GM23248 (cell line): ENCODE data around the gene ENO4. TPM values are rescaled to one million over a fixed set of nuclear protein-coding genes. Genes with fewer than 3 reads are reported as not detected.

ENCODE experiments used
- DNase-seq: peaks from one replicate; pipeline ENCODE4 v3.0.0-alpha.2; 2015
- H2AFZ ChIP-seq: fragments of 200-600 bp; sonication (generic); 2 replicates; pipeline ENCODE4 v1.6.1; 2016; ENCODE audit warnings: antibody characterized with exemption
- H3F3A ChIP-seq: fragments of 200-600 bp; sonication (generic); 2 replicates; pipeline ENCODE4 v1.6.1; 2016; ENCODE audit warnings: mild to moderate bottlenecking, antibody characterized with exemption, mixed run types; ENCODE audit not compliant: insufficient read depth
- H3K27ac ChIP-seq: fragments of 200-600 bp; sonication (generic); 2 replicates; pipeline ENCODE4 v1.5.1; 2016; ENCODE audit warnings: mild to moderate bottlenecking
- H3K27me3 ChIP-seq: fragments of 200-600 bp; sonication (generic); replicated peaks from 2 replicates; pipeline ENCODE4 v1.6.1; 2016; ENCODE audit warnings: mild to moderate bottlenecking; ENCODE audit not compliant: insufficient read depth
- H3K36me3 ChIP-seq: fragments of 200-600 bp; sonication (generic); 2 replicates; pipeline ENCODE4 v1.6.1; 2016; ENCODE audit warnings: low read depth, mild to moderate bottlenecking
- H3K4me1 ChIP-seq: fragments of 200-600 bp; sonication (generic); 2 replicates; pipeline ENCODE4 v1.6.1; 2016; ENCODE audit warnings: mild to moderate bottlenecking; ENCODE audit not compliant: insufficient read depth
- H3K4me2 ChIP-seq: fragments of 200-600 bp; sonication (generic); one replicate; pipeline ENCODE4 v1.6.1; 2016; ENCODE audit warnings: mild to moderate bottlenecking; ENCODE audit not compliant: unreplicated experiment
- H3K4me3 ChIP-seq: fragments of 200-600 bp; sonication (generic); 2 replicates; pipeline ENCODE4 v1.5.1; 2016; ENCODE audit warnings: mild to moderate bottlenecking
- H3K79me2 ChIP-seq: fragments of 200-600 bp; sonication (generic); 2 replicates; pipeline ENCODE4 v1.6.1; 2016; ENCODE audit warnings: mild to moderate bottlenecking; ENCODE audit not compliant: insufficient read depth
- H3K9ac ChIP-seq: fragments of 200-600 bp; sonication (generic); 2 replicates; pipeline ENCODE4 v1.6.1; 2016; ENCODE audit warnings: mild to moderate bottlenecking
- H3K9me2 ChIP-seq: fragments of 200-600 bp; sonication (generic); 2 replicates; pipeline ENCODE4 v1.6.1; 2016; ENCODE audit warnings: mixed run types, mild to moderate bottlenecking, moderate library complexity; ENCODE audit not compliant: insufficient read depth
- H3K9me3 ChIP-seq: fragments of 200-600 bp; sonication (generic); one replicate; pipeline ENCODE4 v1.6.1; 2017; ENCODE audit warnings: low read depth
- H4K20me1 ChIP-seq: fragments of 200-600 bp; sonication (generic); 2 replicates; pipeline ENCODE4 v1.6.0; 2016; ENCODE audit not compliant: insufficient read depth
- EZH2 ChIP-seq: fragments of 200-600 bp; sonication (generic); IDR thresholded peaks from 2 replicates; pipeline ENCODE4 v1.6.1; 2018; ENCODE audit warnings: antibody characterized with exemption, mild to moderate bottlenecking; ENCODE audit not compliant: insufficient read depth, poor library complexity, severe bottlenecking
- EZH2phosphoT487 ChIP-seq: fragments of 200-600 bp; sonication (generic); IDR thresholded peaks from 2 replicates; pipeline ENCODE4 v1.6.1; 2018; ENCODE audit warnings: antibody characterized with exemption, moderate library complexity, mild to moderate bottlenecking, low read depth; ENCODE audit not compliant: insufficient read depth
- WGBS, 2 experiments: methylation state at CpG; one replicate each; pipeline ENCODE4 v1.1.6; 2015 to 2017; ENCODE audit warnings: low lambda C conversion rate in 2 of 2, low coverage in 1 of 2; ENCODE audit errors: missing lambda C conversion rate in 2 of 2; 5-methylcytosine and 5-hydroxymethylcytosine counted together
- in situ Hi-C: fragments of 300-500 bp; cut with MboI; formaldehyde crosslinking; loops from 2 replicates; pipeline ENCODE4 v1.15.0; 2020
- polyA plus RNA-seq: library from polyadenylated mRNA; unstranded; fragments of >200 nt; fragmentation: Nextera tagmentation; extraction: Ambion mirVana; gene quantifications from 2 replicates; pipeline ENCODE4 v1.2.1, GENCODE V29; 2016
- total RNA-seq: library from RNA; depleted of rRNA; stranded (reverse); fragments of >200 nt; shearing (Covaris generic); gene quantifications from 2 replicates; pipeline ENCODE4 v1.2.3, GENCODE V29; 2014

ENO4 gene
- total and polyA plus RNA-seq, 2 experiments from 2014 or later: 0.11 to 0.35 TPM

DNA sequence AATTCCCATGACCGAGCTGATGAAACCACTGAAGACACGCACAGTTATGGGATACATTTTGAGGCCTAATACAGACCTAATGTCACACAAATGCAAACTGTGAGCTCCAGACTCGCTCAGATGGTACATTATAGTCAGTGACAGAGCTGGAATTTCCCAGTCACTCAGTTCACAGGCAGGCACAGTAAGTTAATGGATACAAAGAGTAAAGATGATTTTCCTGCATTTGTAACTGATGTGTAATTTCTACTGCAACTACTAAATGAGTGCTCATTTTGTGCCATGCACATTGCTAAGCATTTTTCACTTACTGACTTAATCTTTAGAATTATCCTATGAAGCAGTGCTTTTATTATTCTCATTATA is 56.5 kb downstream of the ENO4 start:
- no peaks in the 10 kb centered on the region for H3K4me1 ChIP-seq
- no peaks in the 10 kb centered on the region for H4K20me1 ChIP-seq
- 95% methylated on average over 3 of the region's 3 CpGs for WGBS, 2 experiments
- H3K9me2 ChIP-seq: no peaks in the 10 kb centered on the region
- no peaks in the 10 kb centered on the region for H3K27me3 ChIP-seq
- no peak for TF ChIP-seq EZH2phosphoT487
- TF ChIP-seq EZH2: no peak
- no peaks in the 10 kb centered on the region for H3K36me3 ChIP-seq
- in situ Hi-C loops: no loop called here
- H3K9ac ChIP-seq: no peak overlapping the region
- no peaks in the 10 kb centered on the region for H3F3A ChIP-seq
- H3K4me2 ChIP-seq: no peak overlapping the region
- H2AFZ ChIP-seq: no peak overlapping the region
- H3K27ac ChIP-seq: no peak overlapping the region
- H3K79me2 ChIP-seq: no peaks in the 10 kb centered on the region
- no peak for DNase-seq
- H3K4me3 ChIP-seq: no peak overlapping the region
- H3K9me3 ChIP-seq: no peaks in the 10 kb centered on the region

DNA sequence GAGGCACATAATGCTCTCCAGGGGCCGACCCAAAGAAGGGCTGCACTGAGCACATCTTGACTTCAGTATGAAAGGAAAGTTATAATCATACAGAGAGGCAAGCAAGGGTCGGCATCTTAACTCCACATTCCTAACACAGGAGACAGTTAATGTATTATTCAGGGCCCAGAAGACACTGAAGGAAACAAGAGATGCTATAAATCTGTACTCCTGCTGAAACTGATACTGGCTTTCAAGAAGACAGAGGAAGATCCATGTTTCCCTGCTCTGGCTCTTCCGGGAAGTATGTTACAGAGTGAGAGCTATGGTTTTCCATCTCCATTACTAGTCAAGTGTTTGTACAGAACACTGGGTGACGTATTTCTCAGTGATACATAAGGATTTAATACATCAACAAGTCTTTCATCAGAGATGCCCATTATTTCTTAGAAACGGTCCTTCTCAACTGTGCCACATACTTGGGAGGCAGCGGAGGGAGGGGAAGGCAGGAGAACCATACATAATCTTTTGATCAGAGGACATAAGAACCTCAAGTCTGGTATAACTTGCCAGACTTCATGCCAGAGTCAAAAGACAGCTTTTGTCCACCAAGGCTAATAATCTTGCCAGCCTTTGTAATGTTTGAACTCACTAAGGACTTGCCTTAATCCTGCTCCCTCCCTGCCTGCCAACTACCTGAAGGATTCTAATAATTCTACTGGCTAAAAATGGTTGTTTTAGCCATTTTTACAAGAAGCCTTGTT is 58.1 kb downstream of the ENO4 start:
- in situ Hi-C loops: no loop called here
- DNase-seq: no peak
- Histone ChIP-seq H3K36me3 (no peaks in the 10 kb centered on the region), H3K9me2 (no peaks in the 10 kb centered on the region), H3K27me3 (no peaks in the 10 kb centered on the region), H3K4me3 (no peak overlapping the region), H3K9ac (no peak overlapping the region), H3F3A (no peaks in the 10 kb centered on the region), H4K20me1 (no peaks in the 10 kb centered on the region), H3K4me2 (no peak overlapping the region), H3K27ac (no peak overlapping the region), H3K79me2 (no peaks in the 10 kb centered on the region), H3K4me1 (no peaks in the 10 kb centered on the region), H3K9me3 (no peaks in the 10 kb centered on the region), H2AFZ (no peak overlapping the region)
- no peak for TF ChIP-seq EZH2phosphoT487
- TF ChIP-seq EZH2: no peak
- 82 to 89% methylated on average over 6 of the region's 6 CpGs for WGBS, 2 experiments

DNA sequence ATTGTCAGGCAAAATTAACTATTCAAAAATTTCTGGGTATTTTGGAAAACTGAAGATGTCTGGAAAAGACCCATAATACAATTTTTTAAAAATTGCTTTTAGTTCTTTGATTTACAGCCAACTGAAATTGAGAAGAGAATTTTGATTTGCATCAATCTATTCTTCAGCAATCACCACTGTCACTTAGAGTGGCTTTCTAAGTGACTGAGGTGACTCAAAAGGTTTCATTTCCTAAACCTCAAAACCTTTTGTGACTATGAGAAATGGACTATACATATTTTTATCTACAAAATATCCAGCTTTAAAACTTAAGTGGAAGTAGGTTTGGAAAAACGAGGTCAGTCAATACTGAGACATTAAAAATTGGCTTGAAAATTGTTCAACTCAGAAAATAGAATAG is 60.0 kb downstream of the ENO4 start:
- no peak for TF ChIP-seq EZH2phosphoT487
- no peak for TF ChIP-seq EZH2
- Histone ChIP-seq H3K9me2 (no peaks in the 10 kb centered on the region), H3K4me2 (no peak overlapping the region), H3K9ac (no peak overlapping the region), H3K4me1 (no peaks in the 10 kb centered on the region), H3K27me3 (no peaks in the 10 kb centered on the region), H3K27ac (no peak overlapping the region), H4K20me1 (no peaks in the 10 kb centered on the region), H3K4me3 (no peak overlapping the region), H3K79me2 (no peaks in the 10 kb centered on the region), H3K9me3 (no peaks in the 10 kb centered on the region), H3F3A (no peaks in the 10 kb centered on the region), H2AFZ (no peak overlapping the region), H3K36me3 (no peaks in the 10 kb centered on the region)
- no peak for DNase-seq
- in situ Hi-C loops: no loop called here
- 59 to 70% methylated on average over 1 of the region's 1 CpG for WGBS, 2 experiments

DNA sequence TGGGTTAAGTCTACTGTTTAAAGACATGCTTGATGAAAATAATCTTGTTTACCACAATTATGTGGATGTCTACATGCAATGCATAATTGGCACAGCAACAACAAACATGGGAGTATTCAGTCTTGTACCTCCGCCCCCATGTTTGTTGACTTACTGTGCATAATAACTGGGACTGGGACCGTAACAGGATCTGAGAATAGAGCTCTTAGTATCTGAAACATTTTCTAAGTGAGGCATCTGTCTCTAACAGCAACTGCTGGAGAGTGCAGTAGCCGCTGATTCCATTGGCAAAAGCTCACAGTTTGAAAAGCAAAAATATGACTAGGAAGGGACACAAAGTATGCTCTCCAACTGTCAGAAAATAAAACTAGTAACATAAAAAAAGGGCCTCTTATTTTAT is 61.6 kb downstream of the ENO4 start:
- no peaks in the 10 kb centered on the region for H3K27me3 ChIP-seq
- no peak overlapping the region for H3K4me3 ChIP-seq
- H3K9me2 ChIP-seq: no peaks in the 10 kb centered on the region
- H3K27ac ChIP-seq: no peak overlapping the region
- H2AFZ ChIP-seq: no peak overlapping the region
- in situ Hi-C loops: no loop called here
- H3K4me2 ChIP-seq: no peak overlapping the region
- no peak overlapping the region for H3K9ac ChIP-seq
- no peaks in the 10 kb centered on the region for H3K36me3 ChIP-seq
- 63 to 66% methylated on average over 3 of the region's 3 CpGs for WGBS, 2 experiments
- H4K20me1 ChIP-seq: no peaks in the 10 kb centered on the region
- no peak for DNase-seq
- H3F3A ChIP-seq: no peaks in the 10 kb centered on the region
- TF ChIP-seq EZH2 (no peak), EZH2phosphoT487 (no peak)
- H3K9me3 ChIP-seq: no peaks in the 10 kb centered on the region
- no peaks in the 10 kb centered on the region for H3K4me1 ChIP-seq
- no peaks in the 10 kb centered on the region for H3K79me2 ChIP-seq

DNA sequence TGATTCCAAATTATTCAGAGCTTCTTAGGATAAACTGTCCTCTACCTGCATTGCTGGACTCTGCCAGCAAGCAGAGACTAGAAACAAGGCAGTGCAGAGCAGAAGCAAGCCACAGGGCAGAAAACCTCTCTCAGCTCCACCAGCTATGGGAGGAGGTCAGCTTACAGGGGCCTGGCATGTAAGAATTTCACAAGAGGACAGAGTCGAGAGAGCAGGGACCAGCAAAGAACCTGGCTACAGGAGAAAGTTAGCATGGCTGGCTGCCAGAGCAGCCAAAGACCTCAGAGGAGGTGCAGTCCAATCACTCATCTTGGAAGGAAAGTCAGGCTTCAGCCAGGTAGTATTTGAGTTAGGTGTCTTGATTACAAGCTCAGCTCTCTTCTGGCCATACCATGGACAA is 62.9 kb downstream of the ENO4 start:
- H2AFZ ChIP-seq: no peak overlapping the region
- H3K9ac ChIP-seq: no peak overlapping the region
- 57 to 65% methylated on average over 1 of the region's 1 CpG for WGBS, 2 experiments
- H3K79me2 ChIP-seq: no peaks in the 10 kb centered on the region
- no peaks in the 10 kb centered on the region for H3K9me2 ChIP-seq
- H3K4me2 ChIP-seq: no peak overlapping the region
- no peak for DNase-seq
- H3K4me3 ChIP-seq: no peak overlapping the region
- no peak overlapping the region for H3K27ac ChIP-seq
- no peaks in the 10 kb centered on the region for H3K36me3 ChIP-seq
- TF ChIP-seq EZH2 (no peak), EZH2phosphoT487 (no peak)
- H3K27me3 ChIP-seq: no peaks in the 10 kb centered on the region
- H3K4me1 ChIP-seq: no peaks in the 10 kb centered on the region
- in situ Hi-C loops: no loop called here
- no peaks in the 10 kb centered on the region for H3K9me3 ChIP-seq
- no peaks in the 10 kb centered on the region for H3F3A ChIP-seq
- no peaks in the 10 kb centered on the region for H4K20me1 ChIP-seq
